ENCODE results near the gene RAB14.

GRCh38 chr9:121184463-121184862 is 17.2 kb downstream of the RAB14 start:
- TF ChIP-seq POLR2A (IDR thresholded peaks at IDR 0.05) = no peak
- no peak for TF ChIP-seq CTCF (IDR thresholded peaks at IDR 0.05)

Data from testis (tissue), 2 donors.